Activated CD8-positive, alpha-beta memory T cell treated with anti-CD3 and anti-CD28 coated beads for 4 hours (primary cell): ENCODE results near the gene ANKRD40.
"Not testable (repeated sequence)": the region's sequence is repeated elsewhere in the genome, so short reads cannot be mapped to it uniquely, and the experiment has no call there.

Source experiments
- DNase-seq, 2 donors: peaks; one replicate each; pipeline ENCODE4 v3.0.0-alpha.2; 2020; ENCODE audit warnings: low read depth in 2 of 2

ANKRD40 gene

GRCh38 chr17:50707289-50708049 lies at the start of gene ANKRD40:
Gene ANKRD40, minus strand, starts transcription at chr17:50707914. Its CDS starts 260 bp downstream, at chr17:50707654.
- peak; percentile 81 to 84 for DNase-seq

- no peak for DNase-seq
These were observed 46.8 kb upstream of the ANKRD40 start for GRCh38 chr17:50754521-50754920.

GRCh38 chr17:50749245-50749644 lies 41.5 kb upstream of the ANKRD40 start:
- no peak for DNase-seq

- DNase-seq: no peak
These were observed 37.9 kb upstream of the ANKRD40 start for GRCh38 chr17:50745631-50746030.

- no peak for DNase-seq
These were observed 31.4 kb upstream of the ANKRD40 start for GRCh38 chr17:50739098-50739497.

- no peak for DNase-seq
These were observed 29.5 kb upstream of the ANKRD40 start for GRCh38 chr17:50737118-50737698.

- no peak for DNase-seq
These were observed 27.6 kb upstream of the ANKRD40 start for GRCh38 chr17:50735287-50735686.

GRCh38 chr17:50731575-50732460 lies 24.1 kb upstream of the ANKRD40 start:
- no peak for DNase-seq

DNA sequence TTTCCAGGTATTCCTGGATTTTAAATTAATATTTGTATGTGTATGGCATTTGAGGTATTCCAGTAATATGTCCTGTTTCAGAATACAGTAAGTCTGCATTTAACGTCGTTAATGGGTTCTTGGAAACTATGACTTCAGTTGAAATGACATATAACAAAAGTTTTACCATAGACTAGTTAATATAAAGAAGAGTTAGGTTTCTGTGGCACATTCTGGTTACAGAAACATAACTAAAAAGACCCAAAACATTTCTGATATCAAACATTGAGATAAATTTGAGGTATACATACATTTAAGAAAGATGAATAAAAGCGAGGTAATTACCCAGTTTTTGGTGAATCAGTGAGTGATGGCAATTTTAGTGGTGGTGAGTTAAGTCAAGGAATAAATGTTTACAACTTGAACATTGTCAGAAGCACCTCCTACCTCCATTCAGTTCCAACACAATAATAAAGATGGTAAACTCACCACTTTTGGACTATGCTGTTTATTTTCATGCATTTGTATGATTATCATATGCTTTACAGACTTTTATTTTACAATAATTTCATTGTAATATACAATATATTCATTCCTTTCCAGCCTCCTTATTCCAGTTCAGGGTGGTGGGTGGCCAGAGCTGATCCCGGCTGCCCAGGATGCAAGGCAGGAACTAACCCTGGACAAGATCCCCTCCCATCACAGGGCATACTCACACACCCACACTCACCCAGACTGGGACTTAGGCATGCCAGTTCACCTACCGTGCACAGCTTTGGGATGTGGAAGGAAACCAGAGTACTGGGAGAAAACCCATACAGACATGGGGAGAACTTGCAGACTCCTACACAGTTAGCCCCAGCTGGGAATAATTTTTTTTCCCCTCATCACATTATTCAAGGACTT lies 21.4 kb upstream of the ANKRD40 start:
- DNase-seq: no peak

GRCh38 chr17:50728112-50728429 lies 20.4 kb upstream of the ANKRD40 start:
- DNase-seq: no peak

DNA sequence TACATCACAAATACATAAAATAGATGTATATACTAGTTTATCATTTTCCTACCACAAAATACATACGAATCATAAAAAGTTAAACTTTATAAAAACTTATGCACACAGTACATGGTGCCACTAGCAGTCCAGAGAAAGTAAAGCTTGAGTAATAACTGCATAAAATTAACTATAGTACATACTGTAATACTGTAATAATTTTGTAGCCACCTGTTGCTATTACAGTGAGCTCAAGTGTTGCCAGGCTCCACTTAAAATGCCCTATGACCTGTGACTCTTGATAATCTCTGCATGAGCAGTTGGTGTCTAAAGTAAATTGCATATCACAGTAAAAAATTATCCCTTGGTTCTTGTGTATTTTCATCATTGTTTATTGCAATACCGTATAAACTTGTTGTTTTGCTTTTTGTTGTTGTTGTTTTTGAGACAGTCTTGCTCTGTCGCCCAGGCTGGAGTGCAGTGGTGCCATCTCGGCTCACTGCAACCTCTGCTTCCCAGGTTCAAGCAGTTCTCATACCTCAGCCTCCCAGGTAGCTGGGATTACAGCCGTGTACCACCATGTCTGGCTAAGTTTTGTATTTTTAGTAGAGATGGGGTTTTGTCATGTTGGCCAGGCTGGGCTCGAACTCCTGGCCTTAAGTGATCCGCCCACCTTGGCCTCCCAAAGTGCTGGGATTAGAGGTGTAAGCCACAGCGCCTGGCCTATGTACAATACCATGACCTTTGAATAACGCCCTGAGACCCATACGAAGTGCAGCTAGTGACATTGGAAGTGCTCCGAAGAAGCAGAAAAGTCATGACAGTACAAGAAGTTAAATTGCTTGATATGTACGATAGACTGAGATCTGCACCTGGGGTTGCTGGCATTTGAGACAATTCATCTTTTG lies 18.3 kb upstream of the ANKRD40 start:
- no peak for DNase-seq

GRCh38 chr17:50724622-50725021 lies 16.9 kb upstream of the ANKRD40 start:
- DNase-seq: not testable (repeated sequence)

DNA sequence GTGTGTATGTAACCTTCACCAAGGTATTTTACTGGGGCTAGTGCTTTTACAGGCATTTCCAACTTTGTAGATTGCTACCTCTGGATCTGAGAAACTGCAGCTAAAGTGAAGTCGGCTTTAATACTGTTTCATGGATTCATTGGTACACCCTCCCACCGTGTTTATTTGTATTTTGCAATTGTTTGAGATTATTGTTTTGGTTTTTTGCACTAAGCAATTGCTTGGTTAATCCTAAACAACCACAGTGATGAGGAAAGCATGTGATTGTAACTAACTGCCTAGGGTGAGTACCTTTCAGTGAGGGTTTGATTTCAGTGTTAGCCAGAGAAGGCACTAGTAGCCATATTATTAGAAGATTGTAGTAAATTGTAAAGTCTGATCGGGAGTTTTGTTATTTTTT lies 15.0 kb upstream of the ANKRD40 start:
- DNase-seq: no peak

DNA sequence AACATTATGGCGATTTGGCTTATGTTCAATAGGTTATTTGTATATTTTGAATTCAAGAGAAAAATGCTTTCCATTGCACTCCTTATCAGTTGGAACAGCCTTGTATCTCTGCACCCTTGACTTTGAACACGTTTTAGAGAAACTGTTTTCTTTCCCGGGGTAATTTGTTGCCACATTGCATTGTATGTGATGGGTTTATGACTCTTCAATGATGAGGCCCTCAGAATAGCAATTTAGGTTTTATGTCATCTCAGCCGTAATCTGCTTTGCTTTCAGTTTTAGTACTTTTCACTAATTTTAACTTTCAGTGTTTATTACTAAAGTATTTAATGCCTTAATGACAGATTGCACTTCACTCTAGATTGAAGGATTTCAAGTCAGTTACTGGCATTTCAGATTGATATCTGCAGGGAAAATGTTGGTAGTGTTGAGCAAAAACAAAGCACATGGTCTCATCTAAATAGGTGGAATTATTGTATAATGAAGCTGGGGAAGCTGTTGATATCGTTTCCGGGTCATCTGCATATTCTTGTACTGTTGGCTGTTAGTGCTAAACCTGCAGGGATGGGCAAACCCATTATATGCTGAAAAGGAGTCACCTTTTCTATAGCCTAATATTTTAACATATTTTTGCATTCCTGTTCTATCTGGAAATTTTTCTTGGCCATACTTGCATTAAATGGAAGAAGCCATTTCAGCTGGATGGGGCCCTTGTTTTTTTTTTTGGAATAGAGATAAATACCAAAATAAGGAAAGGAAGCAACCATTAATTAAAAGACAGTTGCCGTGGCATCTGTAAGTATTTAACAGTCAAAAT lies 13.7 kb upstream of the ANKRD40 start:
- DNase-seq: no peak

- DNase-seq: no peak
These were observed 12.4 kb upstream of the ANKRD40 start for GRCh38 chr17:50719924-50720794.

DNA sequence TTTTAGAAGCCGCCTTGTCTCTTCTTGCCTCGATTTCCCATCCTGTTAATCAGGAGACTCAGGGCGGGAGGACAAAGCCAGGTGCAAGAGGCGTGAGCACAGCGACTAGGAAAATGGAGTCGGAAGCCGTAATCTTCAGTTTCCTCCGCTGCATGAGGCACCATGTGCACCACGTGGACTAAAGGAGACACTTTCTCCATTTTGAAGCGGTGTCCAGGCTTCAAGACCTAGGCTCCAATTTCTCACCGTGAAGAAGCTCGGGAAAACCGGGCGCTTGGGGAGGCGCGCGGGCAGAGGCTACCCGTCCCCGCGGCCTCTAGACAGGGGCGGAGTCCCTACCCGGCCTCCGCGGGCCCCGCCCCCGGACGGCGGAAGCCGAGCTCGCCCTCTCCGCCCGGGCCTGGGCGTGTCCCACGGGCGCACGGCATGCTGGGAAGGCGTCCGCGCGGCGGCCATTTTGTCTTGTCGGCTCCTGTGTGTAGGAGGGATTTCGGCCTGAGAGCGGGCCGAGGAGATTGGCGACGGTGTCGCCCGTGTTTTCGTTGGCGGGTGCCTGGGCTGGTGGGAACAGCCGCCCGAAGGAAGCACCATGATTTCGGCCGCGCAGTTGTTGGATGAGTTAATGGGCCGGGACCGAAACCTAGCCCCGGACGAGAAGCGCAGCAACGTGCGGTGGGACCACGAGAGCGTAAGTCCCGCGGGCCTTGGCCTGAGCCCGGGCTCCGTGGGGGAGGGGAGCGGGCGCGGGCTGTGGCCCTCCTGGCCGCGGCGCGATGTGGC lies 11.6 kb upstream of the ANKRD40 start, which contains the start of gene LUC7L3:
LUC7L3 (plus strand) TSS at position 460 of the 780 bp plus-strand sequence; CDS start at position 590, 130 bp downstream.
- peak; percentile 83 to 87 for DNase-seq

DNA sequence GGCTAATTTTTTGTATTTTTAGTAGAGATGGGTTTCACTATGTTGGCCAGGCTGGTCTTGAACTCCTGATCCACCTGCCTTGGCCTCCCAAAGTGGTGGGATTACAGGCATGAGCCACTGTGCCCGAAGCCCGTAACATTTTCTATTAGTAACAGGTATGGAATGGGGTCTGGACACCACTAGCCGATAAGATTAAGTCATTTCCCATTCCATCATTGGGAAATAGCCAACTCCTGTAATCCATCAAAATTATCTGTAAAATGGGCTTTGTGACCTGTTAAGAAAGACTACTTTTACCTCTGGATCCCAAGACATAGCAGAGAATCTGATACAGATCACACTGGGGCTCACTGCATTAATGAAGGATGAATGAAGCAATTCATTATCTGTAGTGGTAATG lies 7.8 kb upstream of the ANKRD40 start:
- no peak for DNase-seq

DNA sequence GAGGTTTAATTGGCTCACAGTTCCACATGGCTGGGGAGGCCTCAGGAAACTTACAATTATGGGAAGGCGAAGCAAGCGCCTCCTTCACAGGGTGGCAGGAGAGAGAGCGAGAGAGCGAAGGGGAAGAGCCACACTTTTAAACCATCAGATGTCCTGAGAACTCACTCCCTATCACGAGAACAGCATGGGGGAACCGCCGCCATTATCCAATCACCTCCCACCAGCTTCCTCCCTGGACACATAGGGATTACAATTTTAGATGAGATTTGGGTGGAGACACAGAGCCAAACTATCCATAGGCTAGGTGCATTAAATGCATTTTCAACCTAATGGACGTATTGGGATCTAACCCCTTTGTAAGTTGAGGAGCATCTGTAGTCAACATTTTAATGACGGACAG lies 4.9 kb upstream of the ANKRD40 start:
- no peak for DNase-seq
